ENCODE data around the gene ELOB.

The ELOB gene

GRCh38 chr16:2799859-2800226, 22.8 kb upstream of the ELOB start:
- Histone ChIP-seq H3K4me1 (ENCODE audit: insufficient read depth, low read length) (no peaks in the 10 kb centered on the region), H2AFZ (ENCODE audit: low read depth, low read length) (no peak overlapping the region), H3K9me3 (ENCODE audit: low read length) (peaks cover 6% of the 10 kb centered on the region), H3K36me3 (ENCODE audit: insufficient read depth, low read length) (no peaks in the 10 kb centered on the region), H3K27me3 (ENCODE audit: insufficient read depth, low read length) (no peaks in the 10 kb centered on the region), H3K4me3 (ENCODE audit: low read length) (no peak overlapping the region)

GRCh38 chr16:2799205-2799858, 22.3 kb upstream of the ELOB start:
- no peaks in the 10 kb centered on the region for H3K36me3 ChIP-seq (ENCODE audit: insufficient read depth, low read length)
- H3K4me3 ChIP-seq (ENCODE audit: low read length), result no peak overlapping the region
- no peaks in the 10 kb centered on the region for H3K4me1 ChIP-seq (ENCODE audit: insufficient read depth, low read length)
- peaks cover 5% of the 10 kb centered on the region for H3K9me3 ChIP-seq (ENCODE audit: low read length)
- no peak overlapping the region for H2AFZ ChIP-seq (ENCODE audit: low read depth, low read length)
- no peaks in the 10 kb centered on the region for H3K27me3 ChIP-seq (ENCODE audit: insufficient read depth, low read length)

- peaks cover 3% of the 10 kb centered on the region for H3K27me3 ChIP-seq (ENCODE audit: insufficient read depth, low read length)
- no peaks in the 10 kb centered on the region for H3K4me1 ChIP-seq (ENCODE audit: insufficient read depth, low read length)
- H3K4me3 ChIP-seq (ENCODE audit: low read length), result no peak overlapping the region
- no peaks in the 10 kb centered on the region for H3K36me3 ChIP-seq (ENCODE audit: insufficient read depth, low read length)
- H3K9me3 ChIP-seq (ENCODE audit: low read length), result no peaks in the 10 kb centered on the region
- no peak overlapping the region for H2AFZ ChIP-seq (ENCODE audit: low read depth, low read length)
These were observed 21.7 kb upstream of the ELOB start for GRCh38 chr16:2798723-2799204.

GRCh38 chr16:2795395-2796143, 18.5 kb upstream of the ELOB start:
- Histone ChIP-seq H3K36me3 (ENCODE audit: insufficient read depth, low read length) (no peaks in the 10 kb centered on the region), H2AFZ (ENCODE audit: low read depth, low read length) (no peak overlapping the region), H3K9me3 (ENCODE audit: low read length) (no peaks in the 10 kb centered on the region), H3K4me1 (ENCODE audit: insufficient read depth, low read length) (no peaks in the 10 kb centered on the region), H3K4me3 (ENCODE audit: low read length) (no peak overlapping the region), H3K27me3 (ENCODE audit: insufficient read depth, low read length) (peaks cover 5% of the 10 kb centered on the region)

GRCh38 chr16:2792940-2793339, 15.9 kb upstream of the ELOB start:
- H2AFZ ChIP-seq (ENCODE audit: low read depth, low read length), result no peak overlapping the region
- H3K36me3 ChIP-seq (ENCODE audit: insufficient read depth, low read length), result no peaks in the 10 kb centered on the region
- H3K9me3 ChIP-seq (ENCODE audit: low read length), result no peaks in the 10 kb centered on the region
- no peak overlapping the region for H3K4me3 ChIP-seq (ENCODE audit: low read length)
- peaks cover 5% of the 10 kb centered on the region for H3K27me3 ChIP-seq (ENCODE audit: insufficient read depth, low read length)
- H3K4me1 ChIP-seq (ENCODE audit: insufficient read depth, low read length), result no peaks in the 10 kb centered on the region

GRCh38 chr16:2791174-2791573, 14.1 kb upstream of the ELOB start:
- Histone ChIP-seq H3K36me3 (ENCODE audit: insufficient read depth, low read length) (no peaks in the 10 kb centered on the region), H2AFZ (ENCODE audit: low read depth, low read length) (no peak overlapping the region), H3K4me3 (ENCODE audit: low read length) (no peak overlapping the region), H3K4me1 (ENCODE audit: insufficient read depth, low read length) (no peaks in the 10 kb centered on the region), H3K9me3 (ENCODE audit: low read length) (no peaks in the 10 kb centered on the region), H3K27me3 (ENCODE audit: insufficient read depth, low read length) (peaks cover 5% of the 10 kb centered on the region)

GRCh38 chr16:2790631-2791030, 13.6 kb upstream of the ELOB start:
- Histone ChIP-seq H3K9me3 (ENCODE audit: low read length) (no peaks in the 10 kb centered on the region), H3K27me3 (ENCODE audit: insufficient read depth, low read length) (peaks cover 5% of the 10 kb centered on the region), H3K4me1 (ENCODE audit: insufficient read depth, low read length) (no peaks in the 10 kb centered on the region), H2AFZ (ENCODE audit: low read depth, low read length) (no peak overlapping the region), H3K36me3 (ENCODE audit: insufficient read depth, low read length) (no peaks in the 10 kb centered on the region), H3K4me3 (ENCODE audit: low read length) (no peak overlapping the region)

- Histone ChIP-seq H3K27me3 (ENCODE audit: insufficient read depth, low read length) (peaks cover 2% of the 10 kb centered on the region), H3K4me1 (ENCODE audit: insufficient read depth, low read length) (no peaks in the 10 kb centered on the region), H3K36me3 (ENCODE audit: insufficient read depth, low read length) (no peaks in the 10 kb centered on the region), H3K4me3 (ENCODE audit: low read length) (no peak overlapping the region), H2AFZ (ENCODE audit: low read depth, low read length) (no peak overlapping the region), H3K9me3 (ENCODE audit: low read length) (no peaks in the 10 kb centered on the region)
These were observed 10.9 kb upstream of the ELOB start for GRCh38 chr16:2787961-2788360.

- Histone ChIP-seq H3K27me3 (ENCODE audit: insufficient read depth, low read length) (peaks cover 2% of the 10 kb centered on the region), H2AFZ (ENCODE audit: low read depth, low read length) (no peak within 1 kb of the TSS), H3K4me1 (ENCODE audit: insufficient read depth, low read length) (no peaks in the 10 kb centered on the region), H3K4me3 (ENCODE audit: low read length) (no peak within 1 kb of the TSS), H3K9me3 (ENCODE audit: low read length) (no peaks in the 10 kb centered on the region), H3K36me3 (ENCODE audit: insufficient read depth, low read length) (no peaks in the 10 kb centered on the region)
These were observed 10.3 kb upstream of the ELOB start, which contains the start of gene PRSS33 for GRCh38 chr16:2787406-2787805. Gene PRSS33, minus strand, starts transcription at chr16:2787560. Its CDS starts 1,013 bp downstream, at chr16:2786547.

GRCh38 chr16:2786826-2787151, 9.7 kb upstream of the ELOB start:
- Histone ChIP-seq H3K4me3 (ENCODE audit: low read length) (no peak overlapping the region), H2AFZ (ENCODE audit: low read depth, low read length) (no peak overlapping the region), H3K27me3 (ENCODE audit: insufficient read depth, low read length) (peaks cover 2% of the 10 kb centered on the region), H3K9me3 (ENCODE audit: low read length) (no peaks in the 10 kb centered on the region), H3K36me3 (ENCODE audit: insufficient read depth, low read length) (no peaks in the 10 kb centered on the region), H3K4me1 (ENCODE audit: insufficient read depth, low read length) (no peaks in the 10 kb centered on the region)

GRCh38 chr16:2786061-2786825, 9.2 kb upstream of the ELOB start:
- Histone ChIP-seq H3K36me3 (ENCODE audit: insufficient read depth, low read length) (no peaks in the 10 kb centered on the region), H3K4me1 (ENCODE audit: insufficient read depth, low read length) (no peaks in the 10 kb centered on the region), H3K9me3 (ENCODE audit: low read length) (no peaks in the 10 kb centered on the region), H2AFZ (ENCODE audit: low read depth, low read length) (no peak overlapping the region), H3K4me3 (ENCODE audit: low read length) (no peak overlapping the region), H3K27me3 (ENCODE audit: insufficient read depth, low read length) (peaks cover 2% of the 10 kb centered on the region)

GRCh38 chr16:2785101-2785991, 8.3 kb upstream of the ELOB start:
- no peaks in the 10 kb centered on the region for H3K4me1 ChIP-seq (ENCODE audit: insufficient read depth, low read length)
- H3K9me3 ChIP-seq (ENCODE audit: low read length), result no peaks in the 10 kb centered on the region
- no peak overlapping the region for H3K4me3 ChIP-seq (ENCODE audit: low read length)
- no peak overlapping the region for H2AFZ ChIP-seq (ENCODE audit: low read depth, low read length)
- H3K36me3 ChIP-seq (ENCODE audit: insufficient read depth, low read length), result no peaks in the 10 kb centered on the region
- no peaks in the 10 kb centered on the region for H3K27me3 ChIP-seq (ENCODE audit: insufficient read depth, low read length)

All from neuron (in vitro differentiated cells).